PFSK-1 (cell line): Measurements from ENCODE around the gene ESYT3.

Source experiments
- POLR2AphosphoS5 ChIP-seq: IDR thresholded peaks from 2 replicates; pipeline ENCODE4 v1.6.1; 2012; ENCODE audit warnings: low read depth, mild to moderate bottlenecking, control low read depth, low read length, moderate library complexity
- SIN3A ChIP-seq: IDR thresholded peaks from 2 replicates; pipeline ENCODE4 v1.6.1; 2012; ENCODE audit warnings: mild to moderate bottlenecking, low read length, moderate library complexity, borderline replicate concordance; ENCODE audit not compliant: insufficient read depth
- TAF1 ChIP-seq: IDR thresholded peaks from 2 replicates; pipeline ENCODE4 v1.6.1; 2012; ENCODE audit warnings: low read length, control low read depth, borderline replicate concordance; ENCODE audit not compliant: insufficient read depth
- TF ChIP-seq, protein P1 (sequence below), 2 experiments: IDR thresholded peaks; 2 replicates each; pipeline versions ENCODE4 v1.6.1 to v1.8.0; 2011 to 2012; ENCODE audit warnings: low read depth in 2 of 2, low read length in 2 of 2, control low read depth in 1 of 2, inconsistent platforms in 1 of 2, mild to moderate bottlenecking in 1 of 2, moderate library complexity in 1 of 2; ENCODE audit not compliant: insufficient read depth in 1 of 2

- TF ChIP-seq TAF1 (no peak), POLR2AphosphoS5 (no peak), SIN3A (no peak)
- TF ChIP-seq, protein P1, sequence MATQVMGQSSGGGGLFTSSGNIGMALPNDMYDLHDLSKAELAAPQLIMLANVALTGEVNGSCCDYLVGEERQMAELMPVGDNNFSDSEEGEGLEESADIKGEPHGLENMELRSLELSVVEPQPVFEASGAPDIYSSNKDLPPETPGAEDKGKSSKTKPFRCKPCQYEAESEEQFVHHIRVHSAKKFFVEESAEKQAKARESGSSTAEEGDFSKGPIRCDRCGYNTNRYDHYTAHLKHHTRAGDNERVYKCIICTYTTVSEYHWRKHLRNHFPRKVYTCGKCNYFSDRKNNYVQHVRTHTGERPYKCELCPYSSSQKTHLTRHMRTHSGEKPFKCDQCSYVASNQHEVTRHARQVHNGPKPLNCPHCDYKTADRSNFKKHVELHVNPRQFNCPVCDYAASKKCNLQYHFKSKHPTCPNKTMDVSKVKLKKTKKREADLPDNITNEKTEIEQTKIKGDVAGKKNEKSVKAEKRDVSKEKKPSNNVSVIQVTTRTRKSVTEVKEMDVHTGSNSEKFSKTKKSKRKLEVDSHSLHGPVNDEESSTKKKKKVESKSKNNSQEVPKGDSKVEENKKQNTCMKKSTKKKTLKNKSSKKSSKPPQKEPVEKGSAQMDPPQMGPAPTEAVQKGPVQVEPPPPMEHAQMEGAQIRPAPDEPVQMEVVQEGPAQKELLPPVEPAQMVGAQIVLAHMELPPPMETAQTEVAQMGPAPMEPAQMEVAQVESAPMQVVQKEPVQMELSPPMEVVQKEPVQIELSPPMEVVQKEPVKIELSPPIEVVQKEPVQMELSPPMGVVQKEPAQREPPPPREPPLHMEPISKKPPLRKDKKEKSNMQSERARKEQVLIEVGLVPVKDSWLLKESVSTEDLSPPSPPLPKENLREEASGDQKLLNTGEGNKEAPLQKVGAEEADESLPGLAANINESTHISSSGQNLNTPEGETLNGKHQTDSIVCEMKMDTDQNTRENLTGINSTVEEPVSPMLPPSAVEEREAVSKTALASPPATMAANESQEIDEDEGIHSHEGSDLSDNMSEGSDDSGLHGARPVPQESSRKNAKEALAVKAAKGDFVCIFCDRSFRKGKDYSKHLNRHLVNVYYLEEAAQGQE (IDR thresholded peaks at IDR 0.05; ENCODE audit: insufficient read depth in 1 of 2, low read depth in 2 of 2, low read length in 2 of 2), result no peak
Observed at GRCh38 chr3:138433892-138434275, 532 bp upstream of the ESYT3 start.
